GM12878 (cell line): Measurements from ENCODE around the gene MCHR1. TPM values are rescaled to one million over a fixed set of nuclear protein-coding genes. Genes with fewer than 3 reads are reported as not detected.
A peak's percentile ranks its signal among the peaks of the same experiment; 100 is the strongest.

Source experiments
- ATAC-seq: fragments of 200-7000 bp; cut with Tn5 transposase; 3 replicates; pipeline ENCODE4 v1.9.1; 2020; ENCODE audit warnings: mild to moderate bottlenecking, moderate library complexity
- BruUV-seq: library from RNA; stranded (reverse); fragments of 400-500 nt; replicated peaks from 2 replicates; lab custom pipeline; 2021; lab: Mats Ljungman, UMichigan
- CTCF ChIA-PET: fragments of 300-600 bp; sonication (Branson Sonifier 250); formaldehyde crosslinking; extraction: SDS; loops from one replicate; lab custom pipeline; 2021; ENCODE audit warnings: inconsistent platforms; lab: Yijun Ruan, JAX
- POLR2A ChIA-PET: fragments of 350-600 bp; formaldehyde crosslinking; extraction: SDS; loops from one replicate; lab custom pipeline; 2021; ENCODE audit warnings: inconsistent platforms; lab: Charles Lee
- RAD21 ChIA-PET: fragments of 300-600 bp; sonication (Branson Sonifier 250); formaldehyde crosslinking; loops from one replicate; lab custom pipeline; 2023; ENCODE audit warnings: antibody characterized with exemption; ENCODE audit not compliant: unreplicated experiment; lab: Charles Lee
- SMC1A ChIA-PET: fragments of 300-600 bp; sonication (Branson Sonifier 250); formaldehyde crosslinking; loops from one replicate; lab custom pipeline; 2023; ENCODE audit not compliant: unreplicated experiment, uncharacterized antibody; lab: Charles Lee
- DNase-seq: peaks from one replicate; pipeline ENCODE4 v3.0.0-alpha.2; 2011; ENCODE audit warnings: low read depth, low spot score
- FAIRE-seq: peaks from 3 replicates; lab custom pipeline; 2011; peaks lifted over from hg19 to GRCh38; lab: Jason Lieb, UNC
- H2AFZ ChIP-seq: 2 replicates; pipeline ENCODE4 v1.6.0; 2011; ENCODE audit warnings: low read depth, low read length, control low read depth; ENCODE audit not compliant: control insufficient read depth
- H3K27ac ChIP-seq: 2 replicates; pipeline ENCODE4 v1.5.1; 2011; ENCODE audit warnings: control low read depth; ENCODE audit not compliant: control insufficient read depth, insufficient read depth
- H3K27me3 ChIP-seq, 2 experiments: replicated peaks in 1 of 2; 2 replicates each; pipeline versions ENCODE4 v1.6.0 to v1.6.1; 2011; ENCODE audit warnings: low read length in 1 of 2; ENCODE audit not compliant: control insufficient read depth in 2 of 2, insufficient read depth in 2 of 2
- H3K36me3 ChIP-seq, 2 experiments: 2 replicates each; pipeline ENCODE4 v1.5.1; 2011; ENCODE audit warnings: low read length in 1 of 2; ENCODE audit not compliant: control insufficient read depth in 2 of 2, insufficient read depth in 2 of 2
- H3K4me1 ChIP-seq: 2 replicates; pipeline ENCODE4 v1.6.1; 2011; ENCODE audit warnings: mild to moderate bottlenecking, low read length, moderate library complexity, mixed read lengths; ENCODE audit not compliant: control insufficient read depth, insufficient read depth
- H3K4me2 ChIP-seq: 2 replicates; pipeline ENCODE4 v1.6.0; 2011; ENCODE audit warnings: control low read depth; ENCODE audit not compliant: control insufficient read depth, insufficient read depth
- H3K4me3 ChIP-seq: fragments of 200-600 bp; sonication (generic); 2 replicates; pipeline ENCODE4 v1.5.1; 2016
- H3K79me2 ChIP-seq: 2 replicates; pipeline ENCODE4 v1.6.0; 2011; ENCODE audit warnings: low read length; ENCODE audit not compliant: control insufficient read depth, insufficient read depth
- H3K9ac ChIP-seq: 2 replicates; pipeline ENCODE4 v1.8.0; 2011; ENCODE audit warnings: low read length, control low read depth, mixed read lengths; ENCODE audit not compliant: control insufficient read depth, insufficient read depth
- H3K9me3 ChIP-seq: replicated peaks from 3 replicates; pipeline ENCODE4 v1.5.1; 2011; ENCODE audit warnings: mild to moderate bottlenecking, low read length; ENCODE audit not compliant: control insufficient read depth, insufficient read depth
- H4K20me1 ChIP-seq: 2 replicates; pipeline ENCODE4 v1.6.0; 2011; ENCODE audit not compliant: control insufficient read depth, insufficient read depth
- CREB1 ChIP-seq: IDR thresholded peaks from 2 replicates; pipeline ENCODE4 v1.6.1; 2012; ENCODE audit warnings: low read depth, mild to moderate bottlenecking, inconsistent platforms
- MLLT1 ChIP-seq: fragments of 450-650 bp; IDR thresholded peaks from 2 replicates; pipeline ENCODE4 v1.6.1; 2016; ENCODE audit warnings: mild to moderate bottlenecking
- ZBTB33 ChIP-seq: fragments of 450-650 bp; IDR thresholded peaks from 2 replicates; pipeline ENCODE4 v1.6.1; 2017; ENCODE audit warnings: mild to moderate bottlenecking
- WGBS: methylation state at CpG from one replicate; pipeline ENCODE4 v1.1.6; 2016; ENCODE audit warnings: low lambda C conversion rate; ENCODE audit not compliant: insufficient replicate concordance, insufficient coverage; ENCODE audit errors: missing lambda C conversion rate; 5-methylcytosine and 5-hydroxymethylcytosine counted together
- in situ Hi-C: fragments of 300-500 bp; cut with MboI; formaldehyde crosslinking; loops from 9 replicates; pipeline ENCODE4 v1.14.3; 2018; ENCODE audit warnings: mixed read lengths
- intact Hi-C: fragments of 100-400 bp; cut with micrococcal nuclease; formaldehyde crosslinking; loops from one replicate; pipeline ENCODE4 v1.14.2; 2022; ENCODE audit not compliant: unreplicated experiment
- polyA plus RNA-seq, 11 experiments: library from polyadenylated mRNA; depleted of rRNA in 4 of 11; unstranded in 6 of 11; stranded (reverse) in 5 of 11; fragments of >200 nt; fragmentation: Nextera tagmentation in 4 of 11; fragmentation: Illumina TruSeq in 1 of 11; extraction: Ambion mirVana in 4 of 11; extraction: Trizol in 1 of 11; gene quantifications; 1 replicate in 1 of 11; 2 replicates in 10 of 11; pipeline versions ENCODE4 v1.2.1 to v1.2.3, GENCODE V29; 2011 to 2016; ENCODE audit warnings: inconsistent platforms in 2 of 11, missing spikeins in 2 of 11, low read depth in 1 of 11
- total RNA-seq, 4 experiments: library from RNA; depleted of rRNA in 3 of 4; stranded (reverse); fragments of >200 nt in 3 of 4; fragmentation: Illumina TruSeq in 1 of 4; extraction: Trizol in 1 of 4; gene quantifications; 2 replicates each; pipeline versions ENCODE4 v1.2.1 to v1.2.3, GENCODE V29; 2013 to 2021

Gene MCHR1
- total and polyA plus RNA-seq, 10 of the 15 experiments (the other 5 are each of a cell fraction or from before 2014, with no cell fraction given) = not detected

GRCh38 chr22:40634119-40634903 is 45.0 kb upstream of the MCHR1 start:
- no peak overlapping the region for H3K9ac ChIP-seq
- POLR2A ChIA-PET = interaction anchor here (0.7 to 2.5 kb wide), 16 partner anchors 11 to 227 kb away, joined by 3 to 15 read pairs (median 4); partner anchors contain the start of gene ST13
- FAIRE-seq = no peak
- no peak for ATAC-seq
- peaks cover 6% of the 10 kb centered on the region for H3K4me1 ChIP-seq
- SMC1A ChIA-PET = interaction anchor here (0.6 to 9.9 kb wide), 21 partner anchors 10 to 410 kb away, joined by 3 to 96 read pairs (median 5); no protein-coding TSS in a partner anchor
- no peak for DNase-seq
- H3K27me3 ChIP-seq = no peaks in the 10 kb centered on the region
- peaks cover 60% of the 10 kb centered on the region for H3K79me2 ChIP-seq
- TF ChIP-seq CREB1 = no peak
- TF ChIP-seq, all 136 proteins: peak for 0
- WGBS = over 99% methylated on average over 11 of the region's 11 CpGs
- H4K20me1 ChIP-seq = no peaks in the 10 kb centered on the region
- no peaks in the 10 kb centered on the region for H3K36me3 ChIP-seq
- peak overlapping the region; percentile 72; the same call in 1 of the 2 replicates for H3K4me3 ChIP-seq
- CTCF ChIA-PET = interaction anchor here (0.6 to 9.3 kb wide), 14 partner anchors 11 to 198 kb away, joined by 3 to 79 read pairs (median 4); no protein-coding TSS in a partner anchor
- H2AFZ ChIP-seq = no peak overlapping the region
- peaks cover 2% of the 10 kb centered on the region; the same call in 2 of the 3 replicates for H3K9me3 ChIP-seq
- peak overlapping the region; percentile 59 for H3K4me2 ChIP-seq
- no peak overlapping the region for H3K27ac ChIP-seq
- intact Hi-C loops (loop anchor here (5.0 kb wide), 1 partner anchor 42 kb away; no protein-coding TSS in a partner anchor), in situ Hi-C loops (no loop called here)
- RAD21 ChIA-PET = interaction anchor here (0.6 to 6.3 kb wide), 15 partner anchors 28 to 978 kb away, joined by 3 to 52 read pairs (median 4); no protein-coding TSS in a partner anchor
- BruUV-seq = no TSS peak

- H3K4me3 ChIP-seq = peak overlapping the region; percentile 72
- ATAC-seq (no peak), FAIRE-seq (no peak), DNase-seq (no peak)
- CTCF ChIA-PET = interaction anchor here (0.7 to 9.3 kb wide), 6 partner anchors 10 to 145 kb away, joined by 3 to 79 read pairs (median 6); no protein-coding TSS in a partner anchor
- H2AFZ ChIP-seq = no peak overlapping the region
- H3K4me2 ChIP-seq = peak overlapping the region; percentile 94
- RAD21 ChIA-PET = interaction anchor here (0.8 to 6.3 kb wide), 8 partner anchors 38 to 143 kb away, joined by 3 to 52 read pairs (median 6); no protein-coding TSS in a partner anchor
- no peaks in the 10 kb centered on the region for H4K20me1 ChIP-seq
- intact Hi-C loops = no loop called here
- in situ Hi-C loops = no loop called here
- peak; percentile 78 for TF ChIP-seq MLLT1
- TF ChIP-seq ZBTB33 = no peak
- POLR2A ChIA-PET = interaction anchor here (0.8 to 2.5 kb wide), 7 partner anchors 29 to 125 kb away, joined by 3 to 15 read pairs (median 4); no protein-coding TSS in a partner anchor
- WGBS = 37% methylated on average over 21 of the region's 21 CpGs
- no peak overlapping the region for H3K27ac ChIP-seq
- H3K79me2 ChIP-seq = peaks cover 57% of the 10 kb centered on the region
- TSS peak; percentile 57 for BruUV-seq
- SMC1A ChIA-PET = interaction anchor here (0.9 to 9.9 kb wide), 8 partner anchors 9 to 199 kb away, joined by 3 to 96 read pairs (median 8); no protein-coding TSS in a partner anchor
- no peaks in the 10 kb centered on the region for H3K36me3 ChIP-seq
- no peaks in the 10 kb centered on the region for H3K27me3 ChIP-seq
- H3K4me1 ChIP-seq = peaks cover 6% of the 10 kb centered on the region
- peak overlapping the region; percentile 70 for H3K9ac ChIP-seq
- H3K9me3 ChIP-seq = peaks cover 2% of the 10 kb centered on the region; the same call in 2 of the 3 replicates
Observed at GRCh38 chr22:40635043-40635939, 44.0 kb upstream of the MCHR1 start.
